ENCODE measurements around the gene SORBS1.

Gene SORBS1

DNA sequence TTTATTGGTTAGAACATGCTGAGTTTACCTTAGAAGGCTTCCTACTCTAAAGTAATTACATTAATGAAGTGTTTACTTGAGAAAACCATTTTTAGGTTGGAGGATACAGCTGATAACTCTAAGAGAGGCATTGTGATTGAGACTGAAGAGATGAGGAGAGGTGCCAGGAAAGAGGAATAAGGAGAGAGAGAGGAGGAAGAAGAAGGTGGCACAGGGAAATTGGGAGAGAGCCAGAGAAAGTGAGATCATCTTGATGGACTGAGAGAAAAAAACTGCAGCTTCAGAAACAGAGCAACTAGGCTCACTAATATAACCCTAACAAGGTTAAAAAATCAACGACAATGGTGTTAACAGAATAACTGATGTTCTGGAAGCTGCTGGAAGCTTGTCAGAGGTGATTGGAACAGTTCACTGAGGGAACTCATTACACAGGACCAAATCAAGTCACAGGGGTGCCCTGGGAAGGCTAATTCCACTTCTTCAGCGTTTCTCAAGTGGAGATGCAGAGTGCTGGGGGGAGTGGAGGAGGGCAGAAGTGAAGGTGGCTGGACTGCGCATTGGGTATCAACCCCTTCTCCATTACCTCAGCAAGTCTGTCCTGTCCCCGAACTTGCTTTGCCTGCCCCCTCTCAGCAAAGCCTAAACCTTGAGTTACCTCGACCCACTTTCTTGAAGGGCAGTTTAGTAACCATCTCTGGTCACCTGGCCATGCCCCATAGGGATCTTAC, 6.9 kb upstream of the SORBS1 start:
- in situ Hi-C loops (cut with HindIII; ENCODE audit: low sequenced_read_pairs): no loop called here

DNA sequence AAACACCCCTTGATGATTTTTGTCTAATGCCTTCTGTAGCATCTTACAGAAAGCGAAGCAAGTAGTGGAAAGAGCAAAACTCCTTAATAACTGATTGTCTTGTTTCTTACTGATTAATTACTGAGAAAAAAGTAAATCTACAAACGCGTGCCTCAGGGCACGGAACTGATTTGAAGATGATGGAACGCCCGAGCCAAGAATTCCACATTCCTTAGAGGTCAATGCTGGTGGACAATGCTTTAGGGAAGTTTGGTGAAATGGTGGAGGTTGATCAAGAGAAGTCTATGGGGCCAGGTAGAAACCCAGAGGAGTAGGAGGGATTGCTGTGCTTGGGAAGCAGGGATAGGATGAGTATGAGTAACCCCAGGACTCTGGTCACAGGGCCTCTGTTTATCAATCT, 5.0 kb upstream of the SORBS1 start:
- in situ Hi-C loops (cut with HindIII; ENCODE audit: low sequenced_read_pairs): no loop called here

DNA sequence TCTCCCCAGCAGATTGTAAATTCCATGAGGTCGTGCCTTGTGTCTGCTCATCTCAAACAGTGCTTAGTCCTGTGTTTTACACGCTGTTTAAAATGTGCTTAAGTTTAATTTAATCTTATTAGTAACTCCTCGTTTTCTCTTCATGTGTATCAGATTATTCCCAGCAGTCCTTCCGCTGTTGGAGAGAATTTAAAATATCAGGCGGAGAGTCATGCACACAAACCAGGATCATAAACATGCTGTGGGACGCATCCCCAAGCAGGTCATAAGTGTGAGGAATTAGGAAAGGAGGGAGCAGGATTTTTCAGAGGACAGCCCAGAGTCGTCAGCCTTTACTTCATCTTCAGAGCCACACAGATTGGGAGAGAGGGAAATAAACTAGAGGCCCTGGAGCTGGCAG, 4.2 kb upstream of the SORBS1 start:
- in situ Hi-C loops (cut with HindIII; ENCODE audit: low sequenced_read_pairs): no loop called here

DNA sequence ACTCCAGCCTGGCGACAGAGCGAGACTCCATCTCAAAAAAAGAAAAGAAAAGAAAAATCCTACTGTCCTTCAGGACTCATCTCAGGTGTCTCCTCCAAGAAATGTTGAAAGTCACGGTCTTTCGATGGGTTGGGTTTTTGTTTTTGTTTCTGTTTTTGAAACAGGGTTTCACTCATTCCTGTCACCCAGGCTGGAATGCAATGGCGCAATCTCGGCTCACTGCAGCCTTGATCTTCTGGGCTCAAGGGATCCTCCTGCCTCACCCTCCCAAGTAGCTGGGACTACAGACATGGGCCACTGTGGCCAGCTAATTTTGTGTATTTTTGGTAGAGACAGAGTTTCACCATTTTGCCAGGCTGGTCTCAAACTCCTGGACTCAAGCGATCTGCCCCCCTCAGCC, 3.1 kb upstream of the SORBS1 start:
- in situ Hi-C loops (cut with HindIII; ENCODE audit: low sequenced_read_pairs): no loop called here

DNA sequence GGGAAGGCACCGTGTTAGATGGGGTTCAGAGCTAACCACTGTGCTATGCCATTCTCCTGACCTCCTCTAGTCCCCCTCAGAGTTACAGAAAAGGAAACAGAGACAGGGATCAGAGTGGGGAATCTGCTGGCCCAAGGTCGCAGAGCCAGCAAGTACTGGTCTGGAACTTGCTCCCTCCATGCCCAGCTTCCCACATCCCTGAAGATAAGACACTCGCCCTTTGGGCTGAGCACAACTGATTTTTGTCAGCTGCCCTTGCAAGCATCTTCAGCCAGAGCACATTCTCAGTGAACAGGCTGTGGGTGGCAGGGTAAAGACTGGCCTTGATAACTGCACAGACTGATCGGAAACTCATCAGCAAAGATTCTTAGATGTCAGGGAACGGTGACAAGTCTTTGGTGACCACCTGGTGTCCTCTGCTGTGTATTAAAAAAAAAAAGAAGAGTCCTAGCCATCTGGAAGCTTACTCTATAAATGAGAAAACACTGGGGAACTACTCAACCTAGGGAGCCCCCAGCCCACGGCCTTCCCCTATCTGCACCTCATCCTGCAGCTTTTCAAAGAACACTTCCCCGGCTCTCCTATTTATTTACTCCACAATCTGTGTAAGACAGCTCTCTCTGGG, 1.3 kb upstream of the SORBS1 start:
- in situ Hi-C loops (cut with HindIII; ENCODE audit: low sequenced_read_pairs): no loop called here

DNA sequence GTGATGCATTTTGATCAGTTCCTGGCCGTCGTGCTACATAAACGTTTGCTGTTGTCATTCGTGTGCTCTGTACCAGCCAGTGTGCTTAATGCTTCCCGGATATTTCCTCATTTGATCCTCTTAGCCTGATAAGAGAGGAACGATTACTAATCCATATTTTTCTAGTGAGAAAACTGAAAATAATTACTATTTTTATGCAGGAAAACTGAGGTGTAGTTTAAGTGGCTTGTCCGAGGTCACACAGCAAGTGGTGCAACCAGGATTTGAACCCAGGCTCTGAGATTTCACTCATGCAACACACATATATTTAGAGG, 650 bp upstream of the SORBS1 start:
- in situ Hi-C loops (cut with HindIII; ENCODE audit: low sequenced_read_pairs): no loop called here

DNA sequence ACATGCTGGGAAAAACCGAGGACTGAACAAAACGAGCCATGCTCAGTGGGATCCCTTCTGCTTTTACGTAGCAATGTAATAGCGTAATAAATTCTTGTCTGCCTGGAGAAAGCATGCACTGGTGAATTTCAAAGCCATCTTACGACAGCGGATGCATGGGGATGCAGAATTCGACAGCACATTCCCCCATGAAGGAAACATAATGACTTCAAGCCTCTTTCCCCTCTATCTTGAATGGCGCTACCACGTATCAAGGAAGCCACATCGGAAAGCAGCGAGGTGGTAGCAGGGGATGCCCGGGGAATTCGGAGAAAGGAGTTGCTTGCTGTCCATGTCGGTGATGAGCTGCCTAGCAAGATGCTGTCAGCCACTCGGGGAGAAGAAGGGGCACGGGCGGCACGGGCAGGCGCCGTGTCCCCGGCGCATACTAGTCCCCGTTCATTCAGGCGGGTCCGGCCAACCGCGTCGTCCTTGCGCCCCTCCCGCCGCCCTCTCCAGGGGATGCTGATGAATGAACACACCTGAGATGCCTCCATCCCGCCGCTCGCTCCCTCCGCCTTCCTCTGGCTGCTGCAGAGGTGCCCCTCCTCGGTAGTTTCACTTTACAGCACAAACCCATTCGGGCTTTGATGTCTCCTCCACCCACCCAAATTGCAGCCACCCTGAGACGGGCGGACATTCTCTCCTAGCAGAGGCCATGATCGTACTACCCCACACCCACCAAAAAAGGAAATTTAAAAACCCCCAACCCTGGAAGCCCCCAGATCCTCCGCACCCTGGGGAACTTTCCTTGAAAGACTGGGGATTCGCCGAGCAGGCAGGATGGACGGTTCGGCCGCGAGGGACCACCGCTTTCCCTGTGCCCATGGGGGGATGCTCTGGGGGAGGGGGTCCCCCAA, 644 bp downstream of the SORBS1 start:
- in situ Hi-C loops (cut with HindIII; ENCODE audit: low sequenced_read_pairs): no loop called here

DNA sequence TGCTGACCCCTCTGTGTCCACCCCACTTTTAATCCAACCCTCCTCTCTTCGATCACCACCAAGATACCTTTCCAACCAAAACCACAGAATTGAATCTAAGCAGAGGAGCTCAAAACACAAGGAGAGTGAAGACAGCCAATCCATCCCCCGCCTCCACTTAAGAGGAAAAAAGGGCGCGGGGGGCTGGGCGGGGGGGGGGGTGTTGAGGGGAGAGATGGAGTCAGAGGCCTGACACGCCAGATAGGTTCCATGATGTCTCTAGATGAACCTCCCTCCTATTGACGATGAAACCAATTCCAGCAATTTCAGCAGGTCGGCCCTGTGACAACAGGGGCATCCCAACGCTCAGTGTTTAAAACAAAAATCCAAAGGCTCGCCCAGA, 1.3 kb downstream of the SORBS1 start:
- in situ Hi-C loops (cut with HindIII; ENCODE audit: low sequenced_read_pairs): no loop called here

DNA sequence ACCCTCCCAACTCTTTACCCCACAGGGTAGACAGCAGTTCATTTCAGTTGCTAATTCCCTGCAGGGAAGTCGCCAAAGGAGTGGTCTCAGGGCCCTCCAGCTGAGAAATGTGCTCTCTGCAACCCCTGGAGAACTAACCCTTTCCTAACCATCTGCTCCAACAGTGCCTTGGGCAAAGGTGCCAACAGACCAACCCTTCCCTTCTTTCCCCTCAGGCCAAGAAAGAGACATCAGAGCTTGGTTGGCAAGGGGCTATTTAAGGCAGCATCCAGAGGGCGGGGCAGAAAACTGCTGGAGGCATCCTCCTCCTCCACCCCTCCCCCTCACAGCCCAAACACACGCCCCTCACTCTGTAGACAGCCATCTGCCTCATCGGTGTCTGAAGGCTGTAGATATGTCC, 1.7 kb downstream of the SORBS1 start:
- in situ Hi-C loops (cut with HindIII; ENCODE audit: low sequenced_read_pairs): no loop called here

DNA sequence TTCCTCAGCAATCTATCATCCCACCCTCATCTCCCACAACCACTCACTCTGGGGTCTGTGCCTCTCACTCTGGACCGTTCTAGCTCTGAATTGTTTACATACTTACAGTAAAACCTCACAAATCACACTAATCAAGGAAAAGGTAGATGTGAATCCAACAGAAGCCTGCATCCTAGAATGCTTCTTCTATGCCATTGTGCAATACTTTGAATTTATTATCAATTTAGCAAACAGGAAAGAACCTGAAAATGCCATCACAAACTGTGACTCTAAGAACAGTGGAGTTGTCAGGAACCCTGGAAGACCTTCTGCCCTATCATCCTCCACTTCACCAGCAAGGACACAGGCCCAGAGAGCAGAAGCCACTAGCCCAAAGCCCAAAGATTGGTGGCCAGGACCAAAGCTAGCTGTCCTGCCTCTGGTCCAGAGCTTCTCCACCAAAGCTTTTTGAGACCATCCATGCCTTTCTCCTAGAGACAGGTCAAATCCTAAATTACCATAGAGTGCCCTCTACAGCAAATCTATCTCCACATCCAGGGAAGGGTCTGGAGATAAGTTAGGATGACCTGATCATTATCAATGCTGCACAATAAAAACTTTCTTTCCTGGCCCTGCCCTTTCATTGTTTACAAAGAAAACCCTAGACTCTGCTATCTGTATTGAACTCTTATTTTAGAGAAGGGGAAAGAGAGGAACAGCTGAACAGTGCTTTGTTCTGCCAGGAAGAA, 2.4 kb downstream of the SORBS1 start:
- in situ Hi-C loops (cut with HindIII; ENCODE audit: low sequenced_read_pairs): no loop called here

DNA sequence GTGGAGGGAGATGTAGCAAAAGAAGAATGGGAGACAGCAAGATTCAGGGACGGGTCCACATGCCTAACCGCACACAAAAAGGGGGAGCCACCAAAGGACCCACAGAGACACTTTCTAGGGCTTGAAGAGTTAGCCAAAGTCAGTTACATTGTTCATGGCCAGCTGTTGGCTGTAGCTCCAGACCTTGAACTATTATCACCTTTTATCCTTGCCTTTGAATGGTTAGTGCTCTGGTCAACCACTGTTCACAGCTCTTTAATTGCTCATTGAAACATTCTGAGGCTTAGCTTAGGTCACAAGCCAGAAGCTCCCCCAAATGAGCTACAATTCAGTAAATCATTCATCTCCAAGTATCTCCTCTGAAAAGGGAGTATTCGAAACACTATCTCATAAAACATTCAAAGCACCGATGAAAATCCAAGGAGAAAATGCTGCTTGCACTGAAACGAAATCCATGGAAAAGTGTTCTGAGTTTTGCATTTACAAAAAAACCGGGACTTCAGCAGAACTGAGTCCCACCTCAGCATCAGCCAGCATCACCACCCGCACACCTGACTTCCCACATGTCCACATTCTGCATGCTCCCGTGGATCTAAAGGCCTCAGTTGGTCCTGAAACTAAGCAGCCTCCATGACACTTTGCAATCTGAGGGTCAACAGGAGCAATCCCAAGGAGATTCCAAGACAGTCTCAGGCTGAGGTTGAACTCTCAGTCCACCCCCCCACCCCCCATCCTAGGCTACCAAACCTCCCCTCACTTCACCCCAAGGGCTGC, 4.0 kb downstream of the SORBS1 start:
- in situ Hi-C loops (cut with HindIII; ENCODE audit: low sequenced_read_pairs): no loop called here

DNA sequence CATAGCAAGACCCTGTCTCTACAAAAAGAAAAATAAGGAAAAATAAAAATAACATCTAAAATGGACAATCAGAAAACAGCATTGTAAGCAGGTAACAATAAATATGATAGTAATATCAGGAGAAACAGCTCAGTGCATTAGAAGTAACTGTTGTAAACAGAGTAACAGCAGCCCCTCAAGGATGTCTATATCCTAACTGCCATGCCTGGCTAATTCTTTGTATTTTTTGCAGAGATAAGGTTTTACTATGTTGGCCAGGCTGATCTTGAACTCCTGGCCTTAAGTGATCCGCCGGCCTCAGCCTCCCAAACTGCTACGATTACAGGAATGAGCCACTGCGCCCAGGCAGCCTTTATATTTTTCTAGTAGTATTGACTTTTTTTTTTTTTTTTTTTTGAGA, 7.5 kb downstream of the SORBS1 start:
- in situ Hi-C loops (cut with HindIII; ENCODE audit: low sequenced_read_pairs): no loop called here

DNA sequence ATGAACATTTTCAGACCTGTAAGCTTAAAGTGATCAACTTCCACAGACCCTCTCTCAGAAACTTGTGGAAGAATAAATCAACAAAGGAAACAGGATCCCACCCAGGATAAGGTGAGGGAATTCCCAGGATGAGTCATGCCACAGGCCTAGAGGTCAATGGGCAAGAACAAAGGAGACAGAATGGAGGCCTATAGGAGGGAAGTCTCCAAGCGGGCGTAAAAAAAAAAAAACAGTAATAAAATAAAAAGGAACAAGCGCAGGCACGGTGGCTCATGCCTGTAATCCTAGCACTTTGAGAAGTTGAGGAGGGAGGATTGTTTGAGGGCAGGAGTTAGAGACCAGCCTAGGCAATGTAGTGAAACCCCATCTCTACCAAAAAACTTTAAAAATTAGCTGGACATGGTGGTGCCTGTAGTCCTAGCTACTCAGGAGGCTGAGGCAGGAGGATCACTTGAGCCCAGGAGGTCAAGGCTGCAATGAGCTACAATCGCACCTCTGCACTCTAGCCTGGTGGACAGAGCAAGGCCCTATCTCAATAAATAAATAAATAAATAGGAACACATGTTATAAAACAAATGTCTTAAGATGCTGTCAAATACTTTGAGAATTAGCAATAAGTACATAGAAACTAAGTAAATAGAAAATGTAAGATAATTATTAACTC, 8.4 kb downstream of the SORBS1 start:
- in situ Hi-C loops (cut with HindIII; ENCODE audit: low sequenced_read_pairs): no loop called here

DNA sequence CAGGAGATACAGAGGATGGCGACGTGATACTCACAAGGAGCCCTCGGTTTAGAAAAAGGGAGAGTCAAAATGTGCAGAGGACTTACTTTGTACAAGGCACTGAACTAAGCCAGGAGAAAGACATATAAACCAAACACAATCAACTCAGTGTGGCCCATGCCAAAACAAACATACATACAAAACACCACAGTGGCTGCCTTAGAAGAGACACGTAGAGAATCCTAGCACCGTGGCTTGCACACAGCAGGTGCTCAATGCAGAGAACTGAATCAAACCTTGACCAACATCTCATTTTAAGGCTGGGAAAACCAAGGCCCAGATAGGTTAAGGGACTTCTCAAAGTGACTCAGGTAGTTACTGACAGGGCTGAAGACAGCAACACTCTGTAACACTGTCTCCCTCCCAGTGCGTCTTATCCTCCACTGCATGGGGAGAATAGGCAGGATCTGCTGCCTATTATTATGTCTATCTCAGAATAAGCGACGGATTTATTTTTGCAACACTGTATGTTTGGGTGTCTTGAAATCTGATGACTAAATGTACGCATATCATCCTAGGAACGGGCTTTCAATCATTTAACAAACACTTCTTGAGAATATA, 11.0 kb downstream of the SORBS1 start:
- in situ Hi-C loops (cut with HindIII; ENCODE audit: low sequenced_read_pairs): no loop called here

DNA sequence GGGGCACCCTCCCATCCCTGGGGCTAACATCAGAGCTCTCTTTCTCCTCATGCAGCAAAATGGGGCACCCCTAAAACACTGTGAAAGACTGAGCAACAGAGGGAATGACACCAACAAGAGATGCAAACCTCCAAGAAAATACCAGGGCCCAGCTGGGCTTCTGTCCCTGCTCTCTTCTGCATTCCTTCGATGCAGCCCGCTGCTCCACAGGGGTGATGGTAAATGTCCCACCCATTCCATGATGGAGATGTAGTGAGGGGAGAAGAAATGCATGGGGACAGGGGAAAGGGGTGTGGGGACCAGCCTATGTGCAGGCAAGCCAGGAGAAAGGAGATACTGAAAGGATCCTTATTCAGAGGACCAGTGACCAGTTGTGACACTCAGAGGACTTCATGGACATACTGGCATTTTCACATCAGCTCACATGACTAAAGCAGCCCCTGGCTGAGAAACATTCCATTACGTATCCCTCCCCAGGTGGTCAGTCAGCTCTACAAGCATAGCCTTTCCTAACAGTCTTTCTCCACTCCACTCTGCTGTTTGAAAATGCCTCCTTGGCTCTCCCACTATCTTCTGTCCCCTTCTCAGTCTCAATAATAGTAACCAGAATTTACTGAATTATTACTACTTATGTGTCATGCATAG, 13.3 kb downstream of the SORBS1 start:
- in situ Hi-C loops (cut with HindIII; ENCODE audit: low sequenced_read_pairs): no loop called here

DNA sequence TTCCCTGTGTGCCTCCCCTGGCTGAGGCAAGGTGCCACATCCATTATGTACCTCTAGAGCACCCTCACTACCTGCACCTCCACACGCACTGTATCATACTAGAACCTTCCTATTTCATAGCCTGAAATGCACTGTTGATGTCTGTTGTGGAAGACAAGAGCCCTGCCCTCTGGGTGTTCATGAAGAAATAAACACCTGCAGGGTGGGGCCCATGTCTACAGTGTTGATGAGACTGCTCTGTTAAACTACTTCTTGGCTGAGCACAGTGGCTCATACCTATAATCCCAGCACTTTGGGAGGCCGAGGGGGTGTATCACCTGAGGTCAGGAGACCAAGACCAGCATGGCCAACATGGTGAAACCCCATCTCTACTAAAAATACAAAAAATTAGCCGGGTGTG, 14.0 kb downstream of the SORBS1 start:
- in situ Hi-C loops (cut with HindIII; ENCODE audit: low sequenced_read_pairs): no loop called here

DNA sequence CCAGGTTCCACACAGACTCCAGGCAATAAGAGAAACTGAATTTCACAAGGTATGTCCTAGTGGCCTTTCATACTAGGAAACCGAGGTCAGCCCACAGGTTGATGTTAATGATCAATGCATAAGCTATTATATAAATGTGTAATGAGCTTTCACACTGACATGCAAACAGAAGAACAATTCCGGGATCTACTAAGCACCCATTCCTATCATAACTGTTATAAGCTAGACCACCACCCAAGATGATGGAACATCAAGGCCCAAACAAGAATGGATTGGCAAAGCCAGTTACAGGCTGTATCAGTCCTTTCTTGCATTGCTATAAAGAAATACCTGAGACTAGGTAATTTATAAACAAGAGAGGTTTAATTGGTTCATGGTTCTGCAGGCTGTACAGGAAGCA, 15.2 kb downstream of the SORBS1 start:
- in situ Hi-C loops (cut with HindIII; ENCODE audit: low sequenced_read_pairs): no loop called here

DNA sequence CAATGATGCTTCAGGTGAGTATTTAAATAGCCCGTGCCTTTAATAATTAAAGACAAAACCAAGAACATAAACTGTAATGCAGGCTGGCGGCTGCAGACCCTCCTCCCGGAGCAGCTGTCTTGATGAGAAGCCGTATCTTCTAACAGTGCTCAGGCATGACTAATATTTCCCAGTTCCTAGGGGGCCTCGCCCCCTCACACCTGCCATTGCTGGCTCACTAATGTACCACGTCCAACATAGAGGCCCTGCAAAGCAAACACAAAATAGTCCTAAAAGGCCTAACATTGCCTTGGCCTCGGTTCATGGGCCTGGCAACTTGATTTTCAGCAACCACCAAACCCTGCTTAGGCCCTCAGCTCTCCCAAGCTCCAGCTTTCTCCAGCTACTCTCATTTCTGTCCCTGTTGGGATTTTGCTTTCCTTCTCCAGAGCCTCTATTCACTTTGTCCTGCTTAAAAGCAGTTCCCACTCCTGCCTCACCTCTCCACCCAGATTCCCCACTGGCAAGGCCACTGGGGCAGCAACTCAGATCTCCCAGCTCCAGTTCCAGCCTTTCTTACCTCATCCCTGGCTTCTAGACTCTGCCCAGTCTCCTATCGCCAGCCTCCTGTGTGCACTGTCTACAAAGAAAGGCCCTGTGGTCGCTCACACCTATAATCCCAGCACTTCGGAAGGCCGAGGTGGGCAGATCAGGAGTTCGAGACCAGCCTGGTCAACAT, 16.2 kb downstream of the SORBS1 start:
- in situ Hi-C loops (cut with HindIII; ENCODE audit: low sequenced_read_pairs): loop anchor here (5.0 kb wide), 1 partner anchor 47 kb away; no protein-coding TSS in a partner anchor
